22Rv1 (cell line): Measurements from ENCODE around the gene CNNM4.
A peak's percentile ranks its signal among the peaks of the same experiment; 100 is the strongest.

Experiments
- H3K27ac ChIP-seq: fragments of 450-650 bp; 2 replicates; pipeline ENCODE4 v1.5.1; 2017
- CTCF ChIP-seq: fragments of 450-650 bp; IDR thresholded peaks from 2 replicates; pipeline ENCODE4 v1.5.1; 2017; ENCODE audit warnings: mild to moderate bottlenecking
- ZFX ChIP-seq: fragments of 450-650 bp; IDR thresholded peaks from 2 replicates; pipeline ENCODE4 v1.6.1; 2017; ENCODE audit warnings: antibody characterized with exemption, borderline replicate concordance

Gene CNNM4

GRCh38 chr2:96773922-96774321 is 13.2 kb downstream of the CNNM4 start:
- no peak for TF ChIP-seq ZFX
- TF ChIP-seq CTCF, result no peak
- no peak overlapping the region for H3K27ac ChIP-seq

GRCh38 chr2:96775160-96775559 is 14.5 kb downstream of the CNNM4 start:
- no peak for TF ChIP-seq CTCF
- no peak for TF ChIP-seq ZFX
- no peak overlapping the region for H3K27ac ChIP-seq

- TF ChIP-seq CTCF (no peak), ZFX (no peak)
- H3K27ac ChIP-seq, result no peak overlapping the region
These were observed 22.7 kb downstream of the CNNM4 start for GRCh38 chr2:96783388-96783787.

GRCh38 chr2:96787411-96787810 is 26.7 kb downstream of the CNNM4 start:
- TF ChIP-seq ZFX (no peak), CTCF (no peak)
- H3K27ac ChIP-seq, result peak overlapping the region; percentile 69

- TF ChIP-seq CTCF (no peak), ZFX (no peak)
- H3K27ac ChIP-seq, result peak overlapping the region; percentile 69
These were observed 27.9 kb downstream of the CNNM4 start for GRCh38 chr2:96788442-96789244.

- TF ChIP-seq CTCF (no peak), ZFX (no peak)
- peak overlapping the region; percentile 69 for H3K27ac ChIP-seq
These were observed 28.5 kb downstream of the CNNM4 start for GRCh38 chr2:96789245-96789617.
